A172 (cell line): ENCODE data around the gene AVP. TPM values are rescaled to one million over a fixed set of nuclear protein-coding genes. Genes with fewer than 3 reads are reported as not detected.

ENCODE experiments used
- DNase-seq: peaks from one replicate; pipeline ENCODE4 v3.0.0-alpha.2; 2015; ENCODE audit warnings: low spot score
- total RNA-seq: library from RNA; depleted of rRNA; stranded (reverse); fragments of >200 nt; shearing (Covaris generic); gene quantifications from 2 replicates; pipeline ENCODE4 v1.2.3, GENCODE V29; 2014

Gene AVP
- total RNA-seq, 1 experiment from 2014 or later: not detected

DNA sequence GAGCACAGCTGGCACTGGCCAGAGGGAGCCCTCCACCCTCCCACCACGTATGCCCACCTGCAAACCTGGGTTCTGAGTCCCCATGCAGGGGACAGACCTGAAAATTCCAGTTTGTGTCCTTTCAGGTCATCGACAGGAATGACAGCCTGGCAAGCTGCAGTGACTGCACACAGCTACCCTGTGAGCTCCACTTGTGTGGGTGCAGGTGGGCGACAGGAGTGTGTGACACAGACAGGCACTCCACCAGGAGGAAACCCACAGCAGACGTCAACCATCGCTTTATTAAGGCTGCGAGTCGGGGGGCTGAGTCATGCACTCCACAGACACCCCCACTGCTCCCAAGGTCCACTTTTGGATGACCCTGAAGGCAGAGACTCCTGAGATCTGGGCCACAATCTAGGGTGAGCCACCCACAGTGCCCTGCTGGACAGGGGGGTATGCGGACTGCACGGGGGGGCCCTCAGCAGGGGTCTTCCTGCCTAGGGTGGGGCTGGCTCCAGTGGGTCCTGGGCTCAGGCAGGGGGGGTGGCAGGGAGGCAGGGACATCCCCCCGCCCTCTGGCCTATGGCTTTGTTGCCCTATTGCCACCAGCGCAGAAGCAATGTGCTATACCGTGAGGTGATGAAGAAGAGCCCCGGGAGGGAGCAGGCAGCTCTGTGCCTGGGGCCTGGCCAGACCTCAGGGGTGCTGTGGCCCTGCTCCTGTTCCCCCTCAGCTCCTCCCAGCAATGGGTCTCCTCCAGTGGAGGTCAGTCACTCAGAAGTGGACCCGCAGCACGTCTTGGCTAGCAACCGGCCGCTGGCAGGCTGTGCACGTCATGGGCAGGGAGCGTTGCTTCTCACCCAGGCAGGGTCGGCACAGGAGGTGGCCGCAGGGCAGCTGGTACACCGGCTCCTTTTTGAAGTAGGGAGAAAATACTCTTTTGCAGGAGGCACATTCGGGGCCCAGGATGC is 25.1 kb upstream of the AVP start:
- DNase-seq: no peak

DNA sequence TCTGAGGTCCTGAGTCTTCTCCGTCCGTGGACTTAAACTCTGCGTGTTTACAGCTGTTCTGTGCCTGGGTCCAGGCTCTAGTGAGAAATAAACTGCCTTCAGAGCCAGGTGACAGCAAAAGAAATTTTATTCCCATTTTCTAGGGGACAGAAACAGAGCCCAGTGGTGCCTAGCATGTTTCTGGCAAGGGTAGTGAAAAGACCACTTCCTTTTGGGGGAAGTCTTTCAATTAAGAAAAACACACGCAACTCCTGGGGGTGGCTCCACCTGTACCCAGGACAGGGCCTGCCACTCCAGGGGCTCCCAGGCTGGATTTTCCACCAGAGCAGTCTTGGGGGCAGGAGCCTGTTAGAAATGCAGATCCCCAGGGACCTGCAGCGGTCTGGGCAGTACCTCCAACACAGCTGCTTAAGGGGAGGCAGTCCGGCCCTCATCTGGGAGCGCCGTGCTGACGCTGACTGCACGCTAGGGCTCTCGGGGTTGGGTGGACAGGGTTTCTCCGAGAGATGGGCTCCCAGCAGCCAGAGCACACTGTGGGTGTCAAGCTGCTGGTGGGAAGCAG is 23.0 kb upstream of the AVP start:
- no peak for DNase-seq

DNA sequence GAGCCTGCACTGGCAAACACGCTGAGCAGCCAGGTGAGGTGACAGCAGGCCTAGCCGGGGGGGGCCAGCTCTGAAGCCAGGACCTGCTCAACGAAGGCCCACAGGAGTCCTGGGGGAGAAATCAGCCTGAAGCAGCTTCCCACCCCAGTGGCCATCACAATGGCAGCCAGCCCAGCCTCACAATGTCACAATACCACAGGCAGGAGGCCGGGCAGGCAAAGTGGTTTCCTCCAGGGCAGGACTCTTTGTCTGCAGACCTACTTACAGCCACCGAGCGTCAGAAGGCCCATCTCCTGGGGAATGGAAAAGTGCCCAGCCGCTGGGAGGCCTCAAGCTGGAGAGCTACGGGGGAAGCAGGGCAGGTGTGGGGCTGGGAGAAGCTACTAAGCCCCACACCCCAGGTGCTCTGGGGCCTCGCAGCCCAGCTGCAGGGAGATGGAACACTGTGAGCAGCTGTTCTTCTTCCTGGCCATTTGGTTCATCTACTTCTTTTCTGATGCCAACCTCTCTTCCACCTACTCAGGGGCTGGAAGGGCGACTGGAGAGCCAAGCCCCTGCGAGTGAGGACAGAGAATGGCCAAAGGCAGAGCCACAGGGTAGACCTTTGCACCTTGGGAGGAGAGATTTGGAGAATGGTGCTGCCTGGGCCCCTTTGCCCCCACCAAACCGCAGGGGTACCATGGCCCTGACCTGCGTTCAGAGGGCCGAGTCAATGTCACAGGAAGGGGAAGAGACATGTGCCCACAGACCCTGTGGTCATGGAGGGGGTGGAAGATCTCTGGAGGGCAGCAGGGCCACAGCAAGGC is 22.3 kb upstream of the AVP start:
- no peak for DNase-seq

DNA sequence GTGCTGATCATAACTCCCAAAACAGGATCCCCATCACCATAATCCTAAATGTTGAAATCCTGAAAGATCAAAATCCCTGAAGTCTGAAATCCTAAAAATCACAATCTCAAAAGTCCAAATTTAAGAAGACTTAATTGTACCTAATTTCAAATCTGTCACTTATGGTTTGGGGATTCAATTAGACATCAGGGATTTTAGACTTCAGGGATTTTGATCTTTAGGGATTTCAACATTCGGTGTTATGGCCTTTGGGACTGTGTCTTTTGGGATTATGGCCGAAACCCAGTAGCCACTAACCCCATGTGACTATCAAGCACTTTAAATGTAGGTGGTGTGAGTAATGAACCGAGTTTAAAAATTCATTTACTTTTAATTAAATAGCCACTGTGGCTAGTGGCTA is 21.7 kb upstream of the AVP start:
- DNase-seq: no peak

DNA sequence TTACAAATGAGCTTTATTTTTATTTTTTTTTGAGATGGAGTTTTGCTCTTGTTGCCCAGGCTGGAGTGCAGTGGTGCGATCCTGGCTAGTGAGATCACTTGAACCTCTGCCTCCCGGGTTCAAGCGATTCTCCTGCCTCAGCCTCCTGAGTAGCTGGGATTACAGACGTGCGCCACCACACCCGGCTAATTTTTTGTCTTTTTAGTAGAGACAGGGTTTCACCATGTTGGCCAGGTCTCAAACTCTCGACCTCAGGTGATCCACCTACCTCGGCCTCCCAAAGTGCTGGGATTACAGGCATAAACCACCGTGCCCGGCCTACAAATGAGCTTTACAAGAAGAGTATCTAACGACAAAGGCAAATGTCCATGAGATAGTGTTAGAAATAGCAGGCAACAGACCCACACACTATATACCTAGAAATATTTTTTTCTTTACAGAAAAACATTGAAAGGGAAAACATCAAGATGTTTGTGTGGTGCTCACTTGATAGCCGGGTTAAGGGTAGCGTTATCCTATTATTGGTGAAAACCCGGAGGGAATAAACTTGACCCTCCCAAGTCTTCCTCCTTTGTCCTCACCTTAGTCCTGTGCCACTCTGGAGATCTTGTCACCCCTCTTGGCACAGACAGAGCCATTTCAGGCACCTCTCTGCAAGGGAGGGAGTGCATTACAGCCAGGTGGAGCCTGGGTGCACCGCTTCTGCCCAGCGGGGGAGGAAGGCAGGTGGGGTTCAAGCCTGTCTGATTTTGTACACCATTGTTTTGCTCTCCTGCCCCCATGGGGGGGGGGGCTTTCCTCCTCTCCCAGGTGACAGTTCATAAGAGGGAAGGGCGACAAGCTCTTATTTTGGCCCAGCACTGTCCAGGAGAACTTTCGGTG is 21.0 kb upstream of the AVP start:
- no peak for DNase-seq

DNA sequence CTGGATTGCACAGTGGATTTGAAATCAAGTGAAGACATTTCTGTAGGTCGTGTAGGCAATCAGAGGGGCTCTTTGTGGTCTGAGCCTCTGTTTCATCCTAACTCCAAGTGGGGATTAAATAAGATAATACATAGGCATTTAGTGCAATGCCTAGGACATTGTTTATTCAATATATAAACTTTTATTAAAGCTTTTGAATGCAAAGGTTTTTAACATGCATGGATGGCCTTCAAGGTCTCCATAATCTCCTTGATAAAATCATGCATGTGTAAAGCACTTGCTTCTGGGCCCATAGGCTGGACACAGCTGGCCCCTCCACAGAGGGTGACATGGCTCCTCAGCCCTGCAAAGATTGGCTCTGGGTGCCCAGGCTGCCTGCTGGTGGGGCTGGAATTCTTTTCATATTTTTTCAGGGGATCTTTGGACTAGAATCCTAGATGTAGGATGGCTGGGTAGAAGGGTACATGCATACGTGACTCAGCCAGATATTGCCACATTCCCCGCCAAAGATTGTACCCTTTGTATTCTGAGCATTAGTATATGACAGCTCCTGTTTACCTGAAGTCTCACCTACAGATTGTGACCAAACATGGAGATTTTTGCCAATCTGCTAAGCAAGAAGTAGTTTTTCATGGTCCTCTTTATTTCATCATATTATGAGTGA is 19.0 kb upstream of the AVP start:
- DNase-seq: no peak

DNA sequence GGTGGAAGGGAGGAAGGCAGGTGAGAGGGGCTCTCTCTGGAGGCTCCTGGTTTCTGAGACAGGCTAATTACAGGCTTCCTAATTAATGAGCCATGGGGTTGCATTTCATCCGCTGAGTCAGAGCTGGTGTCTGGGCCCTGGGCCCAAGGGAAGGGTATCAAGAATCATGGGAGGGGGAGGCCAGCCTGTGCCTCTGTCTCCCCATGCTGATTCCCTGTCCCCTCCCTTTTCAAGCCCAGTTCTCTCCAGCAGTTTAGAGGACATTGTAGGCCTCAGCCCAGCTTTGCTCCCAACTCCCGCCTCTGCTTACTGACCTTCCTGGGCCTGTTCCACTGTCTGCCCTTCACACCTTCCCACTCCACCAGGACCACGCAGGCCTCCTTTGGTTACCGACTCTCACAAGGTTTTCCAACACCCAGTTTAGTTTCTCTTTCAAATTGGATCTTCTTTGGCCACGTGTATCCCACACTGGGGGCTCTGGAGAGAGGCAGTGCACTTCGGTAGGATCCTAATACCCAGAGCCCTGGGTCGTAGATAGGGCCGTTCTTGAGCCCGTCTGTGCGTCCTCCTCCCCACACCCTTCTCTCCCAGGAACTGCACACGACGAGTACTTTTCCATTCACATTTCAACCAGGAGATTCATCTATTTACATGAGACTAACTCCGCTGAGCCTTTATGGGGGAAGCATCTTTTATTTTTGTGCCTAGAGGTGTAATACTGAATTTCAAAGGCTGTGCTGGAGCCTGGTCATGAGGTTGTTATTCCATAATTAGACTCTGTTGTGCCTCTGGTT is 18.2 kb upstream of the AVP start:
- DNase-seq: no peak

DNA sequence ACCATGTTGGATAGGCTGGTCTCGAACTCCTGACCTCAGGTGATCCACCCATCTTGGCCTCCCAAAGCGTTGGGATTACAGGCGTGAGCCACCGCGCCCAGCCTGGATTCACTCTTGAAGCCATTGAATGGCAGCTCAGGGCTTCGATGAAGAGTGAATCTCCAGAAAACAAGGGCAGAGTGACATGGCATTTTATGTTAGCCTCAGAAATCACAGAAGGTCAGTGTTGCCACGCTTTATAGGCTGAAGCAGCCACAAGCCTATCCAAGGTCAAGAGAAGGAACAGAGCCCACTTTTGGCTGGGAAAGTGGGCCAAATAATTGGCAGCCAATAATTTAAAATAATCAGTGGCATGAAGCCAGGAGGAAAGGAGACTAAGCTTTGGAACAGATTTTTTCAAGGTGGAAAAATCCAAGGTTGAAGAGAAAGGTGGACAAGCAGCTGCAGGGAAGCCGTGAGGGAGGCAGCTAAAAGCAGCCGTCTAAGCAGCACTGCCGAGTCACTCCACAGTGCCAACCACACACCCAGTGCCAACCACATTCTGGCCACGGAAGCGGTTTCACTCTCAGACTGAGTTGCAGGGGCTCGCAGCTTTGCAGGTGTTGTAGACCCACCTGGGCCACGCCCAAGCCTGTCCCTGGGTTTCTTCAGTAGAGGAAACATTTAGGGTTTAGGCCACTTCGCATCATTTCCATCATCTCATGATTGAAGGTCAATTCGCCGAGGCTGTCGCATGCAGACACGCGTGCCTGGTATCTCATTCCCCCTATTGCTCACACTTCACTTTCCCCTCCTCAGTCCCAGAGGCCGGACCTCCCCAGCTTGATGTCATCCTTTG is 17.4 kb upstream of the AVP start:
- no peak for DNase-seq

DNA sequence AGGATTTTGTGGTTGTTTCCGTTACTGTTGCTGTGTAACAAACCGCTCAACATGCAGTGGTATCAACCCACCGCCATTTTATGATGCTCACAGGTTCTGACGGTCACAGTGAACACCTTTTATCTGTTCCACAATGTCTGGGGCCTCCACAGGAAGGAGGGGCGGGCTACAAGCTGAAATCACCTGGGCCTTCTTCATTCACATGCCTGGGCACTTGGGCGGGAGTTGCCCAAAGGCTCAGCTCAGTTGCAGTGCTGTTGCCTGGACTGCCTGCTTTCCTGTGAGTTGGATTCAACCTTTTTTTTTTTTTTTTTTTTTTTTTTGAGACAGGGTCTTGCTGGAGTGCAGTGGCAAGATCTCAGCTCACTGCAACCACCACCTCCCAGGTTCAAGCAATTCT is 16.7 kb upstream of the AVP start:
- no peak for DNase-seq

DNA sequence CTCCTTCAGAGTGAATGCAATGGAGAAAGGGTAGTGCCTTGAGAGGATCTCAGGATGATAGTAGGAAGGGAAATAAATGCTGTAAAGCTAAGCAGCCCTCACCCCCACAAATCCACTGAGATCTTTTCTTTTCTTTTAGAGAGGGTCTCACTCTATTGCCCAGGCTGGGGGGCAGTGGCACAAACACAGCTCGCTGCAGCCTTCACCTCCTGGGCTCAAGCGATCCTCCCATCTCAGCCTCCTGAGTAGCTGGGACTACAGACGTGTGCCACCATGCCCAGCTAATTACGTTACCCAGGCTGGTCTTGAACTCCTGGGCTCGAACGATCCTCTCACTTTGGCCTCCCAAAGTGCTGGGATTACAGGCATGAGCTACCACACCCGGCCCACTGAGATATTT is 16.0 kb upstream of the AVP start:
- DNase-seq: no peak

DNA sequence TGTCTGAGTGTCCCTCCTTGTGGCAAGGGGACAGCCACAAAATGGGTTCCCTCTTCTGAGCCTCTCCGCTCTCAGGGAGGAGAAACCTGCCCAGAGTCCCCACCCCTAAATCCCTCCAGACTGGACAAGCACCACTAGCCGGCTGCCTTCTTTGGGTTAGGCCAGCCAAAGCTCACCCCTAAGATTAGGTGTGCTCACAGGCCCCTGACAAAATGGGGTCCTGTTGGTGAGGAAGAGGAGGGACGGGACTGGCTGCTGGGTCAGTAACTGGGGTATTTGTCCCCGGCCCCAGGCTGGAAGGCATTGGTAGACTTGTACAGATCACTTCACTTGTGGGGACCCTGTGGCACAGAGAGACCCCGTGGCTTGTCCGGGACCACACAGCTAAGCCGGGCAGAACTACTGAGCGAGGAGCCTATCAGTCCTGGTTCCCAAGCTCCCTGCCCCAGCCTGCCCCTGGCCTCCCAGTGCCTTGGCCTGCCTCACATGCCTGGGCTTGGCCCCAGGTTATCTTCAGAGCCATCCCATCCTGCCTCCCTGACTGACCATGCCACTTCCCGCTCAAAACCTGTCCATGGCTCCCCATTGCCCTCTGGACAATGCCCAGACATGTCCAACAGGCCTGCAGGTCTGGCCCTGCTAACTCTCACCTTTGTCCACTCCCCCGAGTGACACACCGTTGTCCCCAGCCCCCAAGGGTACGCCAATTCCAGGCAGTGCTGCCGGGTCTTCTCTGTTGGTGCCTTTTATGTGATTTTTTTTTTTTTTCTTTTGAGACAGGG is 10.5 kb upstream of the AVP start:
- DNase-seq: no peak

DNA sequence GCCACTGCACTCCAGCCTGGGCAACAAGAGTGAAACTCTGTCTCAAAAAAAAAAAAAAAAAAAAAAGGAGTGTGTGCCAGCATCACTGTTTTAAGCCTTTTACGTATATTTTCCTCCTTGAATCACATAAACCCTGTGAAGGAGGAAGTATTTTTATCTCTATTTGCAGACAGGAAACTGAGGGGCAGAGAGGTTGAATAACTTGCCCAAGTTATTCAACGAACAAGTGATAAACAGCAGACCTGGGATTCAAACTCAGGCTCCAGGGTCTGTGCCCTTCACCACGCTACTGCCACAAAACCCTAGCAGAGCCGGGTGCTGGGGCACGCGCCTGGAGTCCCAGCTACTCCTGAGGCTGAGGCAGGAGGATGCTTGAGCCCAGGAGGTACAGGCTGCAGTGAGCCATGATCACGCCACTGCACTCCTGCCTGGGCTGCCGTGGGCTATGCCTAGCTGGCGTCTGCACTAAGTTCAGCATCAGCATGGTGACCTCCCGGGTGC is 9.4 kb upstream of the AVP start:
- DNase-seq: no peak

DNA sequence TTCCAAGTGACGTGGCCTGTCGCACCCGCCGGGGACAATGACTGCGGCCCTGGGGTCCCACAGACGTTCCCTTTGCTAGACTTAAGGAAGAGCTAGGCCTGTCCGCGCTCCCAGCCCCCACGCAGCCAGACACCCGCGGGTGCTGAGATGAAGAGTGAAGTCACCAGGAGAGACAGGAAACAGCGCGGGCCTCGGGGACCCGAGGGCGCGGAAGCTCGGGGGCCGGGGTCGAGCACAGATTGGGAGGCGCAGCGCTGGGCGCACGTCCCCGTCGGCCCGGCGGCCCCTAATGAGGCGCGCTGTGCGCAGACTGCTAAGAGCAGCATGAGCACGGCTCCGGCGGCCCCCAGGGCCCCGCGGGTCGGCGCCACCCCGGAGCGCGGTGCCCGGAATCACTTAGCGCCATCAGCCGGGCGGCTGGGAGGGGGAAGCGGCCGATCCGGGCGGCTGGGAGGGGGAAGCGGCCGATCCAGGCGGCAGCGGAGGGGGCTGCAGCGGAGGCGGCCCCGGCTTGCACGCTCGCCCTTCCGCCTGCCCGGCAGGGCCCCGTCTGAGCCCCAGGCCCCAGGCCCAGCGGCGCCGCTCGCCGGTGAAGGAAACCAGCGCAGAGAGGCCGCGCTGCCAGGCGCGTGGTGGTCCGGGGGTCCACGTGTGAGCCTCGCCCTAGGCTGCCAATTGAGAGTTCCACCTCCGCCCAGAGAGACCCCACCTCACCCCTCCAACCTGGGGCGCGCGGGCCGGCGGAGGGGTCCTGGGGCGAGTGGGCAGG is 8.3 kb upstream of the AVP start:
- DNase-seq: no peak

DNA sequence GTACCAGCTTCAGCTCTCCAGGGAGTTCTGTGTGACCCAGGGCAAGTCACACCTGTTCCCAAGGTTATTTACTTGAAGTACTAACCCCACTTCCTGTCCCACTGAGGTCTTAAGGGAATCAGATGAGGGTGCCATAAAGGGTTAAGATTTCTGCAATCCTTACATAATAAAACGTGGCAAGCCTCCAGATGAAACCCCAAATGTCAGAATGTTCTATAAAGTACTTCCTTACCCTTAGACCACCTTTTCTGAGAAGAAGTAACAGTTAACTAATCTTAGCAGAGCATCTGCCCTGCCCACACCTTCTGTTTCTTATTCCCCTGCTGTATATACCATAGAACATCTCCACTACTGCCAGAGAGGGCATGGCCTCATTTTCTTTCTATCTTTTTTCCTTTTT is 6.0 kb upstream of the AVP start:
- DNase-seq: no peak

DNA sequence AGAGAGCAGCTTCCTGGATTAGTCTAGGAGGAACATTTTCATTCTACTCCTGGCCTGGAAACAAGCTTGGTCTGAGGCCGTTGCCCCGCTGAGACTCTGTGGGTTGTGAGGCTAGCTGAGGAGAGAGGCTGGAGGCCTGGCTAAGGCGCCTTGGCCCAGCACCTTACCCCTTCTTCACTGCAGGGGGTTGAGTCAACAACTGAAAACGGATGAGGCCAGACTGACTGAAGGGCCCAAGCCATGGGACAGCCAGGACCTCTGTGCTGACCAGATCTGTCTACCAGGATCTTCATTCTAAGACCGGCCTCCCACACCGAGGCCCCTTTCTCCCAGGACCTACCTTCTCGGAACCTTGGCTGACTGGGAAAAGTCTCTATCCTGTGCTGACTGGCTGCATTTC is 3.5 kb upstream of the AVP start:
- DNase-seq: no peak

DNA sequence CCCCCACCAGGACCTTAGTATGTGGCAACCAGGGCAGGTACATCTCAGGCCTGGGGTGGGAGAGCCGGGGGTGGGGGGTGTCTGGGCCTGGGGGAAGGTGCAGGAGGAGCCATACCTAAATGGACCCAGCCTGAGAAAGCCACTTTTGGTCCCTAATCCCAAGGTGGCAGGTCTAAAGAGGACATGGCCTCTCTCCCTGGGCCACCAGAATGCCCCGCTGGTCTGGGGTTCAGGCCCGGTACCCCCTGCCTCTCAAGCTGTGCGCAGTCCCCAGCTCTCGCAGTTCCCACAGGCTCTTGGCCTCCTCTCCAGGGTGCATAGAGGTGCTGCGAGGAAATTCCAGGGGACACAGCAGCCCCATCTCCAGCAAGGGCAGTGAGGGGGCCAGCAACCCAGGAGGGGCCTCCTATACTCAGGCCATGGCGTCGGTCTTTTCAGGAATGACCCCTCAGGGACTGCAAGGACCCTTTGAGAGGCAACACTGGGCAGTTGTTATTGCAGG is 1.1 kb upstream of the AVP start:
- DNase-seq: no peak

DNA sequence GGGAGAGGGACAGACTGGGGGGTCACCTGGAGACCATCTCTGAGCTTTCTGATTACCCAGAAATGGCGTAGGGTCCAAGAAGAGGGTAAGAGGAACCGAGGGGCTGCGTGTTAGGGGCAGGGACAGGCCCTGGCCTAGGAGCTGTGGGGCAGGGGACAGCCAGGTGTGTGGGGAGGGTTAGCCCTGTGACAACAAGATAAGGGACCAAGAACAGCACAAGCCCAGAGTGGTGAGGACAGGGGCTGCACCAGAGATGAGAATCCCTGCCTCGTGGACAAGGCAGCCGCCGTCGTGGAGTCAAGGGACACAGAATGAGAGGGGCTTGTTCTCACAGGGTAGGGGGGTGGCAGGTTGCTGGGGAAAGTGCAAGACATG is 449 bp upstream of the AVP start:
- no peak for DNase-seq
